Upper lobe of left lung (tissue), 4 donors: ENCODE measurements around the gene TROAP.

ENCODE experiments used
- EP300 ChIP-seq, 4 donors: sonication (generic); formaldehyde crosslinking; IDR thresholded peaks; one replicate each; pipeline ENCODE4 v1.5.1; 2017; ENCODE audit warnings: antibody characterized with exemption in 4 of 4, control low read depth in 2 of 4
- POLR2A ChIP-seq, 4 donors: fragments of 450-650 bp; IDR thresholded peaks; one replicate each; pipeline ENCODE4 v1.5.1; 2016 to 2017; ENCODE audit warnings: antibody characterized with exemption in 4 of 4, mild to moderate bottlenecking in 2 of 4
- POLR2AphosphoS5 ChIP-seq, 2 donors: sonication (generic); formaldehyde crosslinking; IDR thresholded peaks; one replicate each; pipeline ENCODE4 v1.5.1; 2017; ENCODE audit warnings: antibody characterized with exemption in 2 of 2
- TF ChIP-seq, protein P1 (sequence below), 6 experiments: fragments of 450-650 bp in 4 of 6; fragments of 200-600 bp in 2 of 6; sonication (generic) in 2 of 6; IDR thresholded peaks; one replicate each; pipeline ENCODE4 v1.5.1; 2016 to 2019; ENCODE audit warnings: antibody characterized with exemption in 6 of 6

DNA sequence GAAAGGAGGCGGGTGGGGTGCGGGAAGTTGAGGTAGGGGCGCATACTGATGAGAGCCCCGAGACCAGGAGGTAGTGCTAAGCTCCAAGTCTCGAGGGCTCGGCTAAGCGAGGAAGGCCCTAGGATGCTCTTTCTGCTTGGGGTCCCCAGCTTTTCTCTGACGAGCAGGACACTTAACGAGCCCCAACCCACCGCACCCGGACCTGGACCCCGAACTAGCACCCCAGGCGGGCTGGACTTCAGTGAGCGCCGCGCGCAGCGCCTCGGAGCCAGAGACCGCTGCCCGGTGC, 18.7 kb downstream of the TROAP start:
- TF ChIP-seq EP300 (IDR thresholded peaks at IDR 0.05): no peak
- TF ChIP-seq, protein P1, sequence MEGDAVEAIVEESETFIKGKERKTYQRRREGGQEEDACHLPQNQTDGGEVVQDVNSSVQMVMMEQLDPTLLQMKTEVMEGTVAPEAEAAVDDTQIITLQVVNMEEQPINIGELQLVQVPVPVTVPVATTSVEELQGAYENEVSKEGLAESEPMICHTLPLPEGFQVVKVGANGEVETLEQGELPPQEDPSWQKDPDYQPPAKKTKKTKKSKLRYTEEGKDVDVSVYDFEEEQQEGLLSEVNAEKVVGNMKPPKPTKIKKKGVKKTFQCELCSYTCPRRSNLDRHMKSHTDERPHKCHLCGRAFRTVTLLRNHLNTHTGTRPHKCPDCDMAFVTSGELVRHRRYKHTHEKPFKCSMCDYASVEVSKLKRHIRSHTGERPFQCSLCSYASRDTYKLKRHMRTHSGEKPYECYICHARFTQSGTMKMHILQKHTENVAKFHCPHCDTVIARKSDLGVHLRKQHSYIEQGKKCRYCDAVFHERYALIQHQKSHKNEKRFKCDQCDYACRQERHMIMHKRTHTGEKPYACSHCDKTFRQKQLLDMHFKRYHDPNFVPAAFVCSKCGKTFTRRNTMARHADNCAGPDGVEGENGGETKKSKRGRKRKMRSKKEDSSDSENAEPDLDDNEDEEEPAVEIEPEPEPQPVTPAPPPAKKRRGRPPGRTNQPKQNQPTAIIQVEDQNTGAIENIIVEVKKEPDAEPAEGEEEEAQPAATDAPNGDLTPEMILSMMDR (IDR thresholded peaks at IDR 0.05): no peak
- no peak for TF ChIP-seq POLR2AphosphoS5 (IDR thresholded peaks at IDR 0.05)
- TF ChIP-seq POLR2A (IDR thresholded peaks at IDR 0.05): no peak
